Renal pelvis (tissue), 12 donors: Measurements from ENCODE around the gene FAM217B. TPM values are rescaled to one million over a fixed set of nuclear protein-coding genes. Genes with fewer than 3 reads are reported as not detected.

Experiments used
- DNase-seq: peaks from one replicate; pipeline ENCODE4 v3.0.0-alpha.2; 2013
- long read RNA-seq, 16 experiments: transcript quantifications; one replicate each; lab custom pipeline, GENCODE V29; 2026
- polyA plus RNA-seq, 3 donors: library from polyadenylated mRNA; unstranded; fragments of 120-200 nt; gene quantifications; one replicate each; pipeline ENCODE4 v1.2.1, GENCODE V29; 2013; ENCODE audit not compliant: insufficient read length in 3 of 3

Gene FAM217B
- polyA plus RNA-seq = 10 to 100 TPM; 18.3 to 22.9 (median 21.7) TPM
- long read RNA-seq, donor 1, full-length matches to known transcripts = 11 of 11 reads
- long read RNA-seq, donor 1, partial matches to known transcripts = 0 of 11 reads
- long read RNA-seq, donor 1, other reads (novel, unspliced or antisense) = 0 of 11 reads
- long read RNA-seq, donor 2, full-length matches to known transcripts = 6 of 6 reads
- long read RNA-seq, donor 2, partial matches to known transcripts = 0 of 6 reads
- long read RNA-seq, donor 2, other reads (novel, unspliced or antisense) = 0 of 6 reads
- long read RNA-seq, donor 3, full-length matches to known transcripts = 6 of 6 reads
- long read RNA-seq, donor 3, partial matches to known transcripts = 0 of 6 reads
- long read RNA-seq, donor 3, other reads (novel, unspliced or antisense) = 0 of 6 reads
- long read RNA-seq, donor 4, full-length matches to known transcripts = 5 of 5 reads
- long read RNA-seq, donor 4, partial matches to known transcripts = 0 of 5 reads
- long read RNA-seq, donor 4, other reads (novel, unspliced or antisense) = 0 of 5 reads
- long read RNA-seq, donor 5, full-length matches to known transcripts = 7 of 7 reads
- long read RNA-seq, donor 5, partial matches to known transcripts = 0 of 7 reads
- long read RNA-seq, donor 5, other reads (novel, unspliced or antisense) = 0 of 7 reads
- long read RNA-seq, donor 6, full-length matches to known transcripts = 5 of 5 reads
- long read RNA-seq, donor 6, partial matches to known transcripts = 0 of 5 reads
- long read RNA-seq, donor 6, other reads (novel, unspliced or antisense) = 0 of 5 reads
- long read RNA-seq, donor 7, full-length matches to known transcripts = 14 of 14 reads
- long read RNA-seq, donor 7, partial matches to known transcripts = 0 of 14 reads
- long read RNA-seq, donor 7, other reads (novel, unspliced or antisense) = 0 of 14 reads
- long read RNA-seq, donor 8, full-length matches to known transcripts = 7 of 7 reads
- long read RNA-seq, donor 8, partial matches to known transcripts = 0 of 7 reads
- long read RNA-seq, donor 8, other reads (novel, unspliced or antisense) = 0 of 7 reads
- long read RNA-seq, donor 9, full-length matches to known transcripts = 8 of 14 reads
- long read RNA-seq, donor 9, partial matches to known transcripts = 6 of 14 reads
- long read RNA-seq, donor 9, other reads (novel, unspliced or antisense) = 0 of 14 reads
- long read RNA-seq, donor 10, full-length matches to known transcripts = 10 of 10 reads
- long read RNA-seq, donor 10, partial matches to known transcripts = 0 of 10 reads
- long read RNA-seq, donor 10, other reads (novel, unspliced or antisense) = 0 of 10 reads
- long read RNA-seq, donor 11, full-length matches to known transcripts = 12 of 12 reads
- long read RNA-seq, donor 11, partial matches to known transcripts = 0 of 12 reads
- long read RNA-seq, donor 11, other reads (novel, unspliced or antisense) = 0 of 12 reads
- long read RNA-seq, donor 12, full-length matches to known transcripts = 15 of 15 reads
- long read RNA-seq, donor 12, partial matches to known transcripts = 0 of 15 reads
- long read RNA-seq, donor 12, other reads (novel, unspliced or antisense) = 0 of 15 reads
- long read RNA-seq, donor 13, full-length matches to known transcripts = 3 of 3 reads
- long read RNA-seq, donor 13, partial matches to known transcripts = 0 of 3 reads
- long read RNA-seq, donor 13, other reads (novel, unspliced or antisense) = 0 of 3 reads
- long read RNA-seq, donor 14, full-length matches to known transcripts = 19 of 19 reads
- long read RNA-seq, donor 14, partial matches to known transcripts = 0 of 19 reads
- long read RNA-seq, donor 14, other reads (novel, unspliced or antisense) = 0 of 19 reads
- long read RNA-seq, donor 15, full-length matches to known transcripts = 10 of 10 reads
- long read RNA-seq, donor 15, partial matches to known transcripts = 0 of 10 reads
- long read RNA-seq, donor 15, other reads (novel, unspliced or antisense) = 0 of 10 reads
- long read RNA-seq, donor 16, full-length matches to known transcripts = 11 of 11 reads
- long read RNA-seq, donor 16, partial matches to known transcripts = 0 of 11 reads
- long read RNA-seq, donor 16, other reads (novel, unspliced or antisense) = 0 of 11 reads

GRCh38 chr20:59940129-59940955 is at the start of gene FAM217B, which contains the start of gene PPP1R3D:
Gene FAM217B, plus strand, starts transcription at chr20:59940389. Its CDS starts 3,555 bp downstream, at chr20:59943944.
Gene PPP1R3D, minus strand, starts transcription at chr20:59940305. Its CDS starts 374 bp downstream, at chr20:59939931.
- peak; percentile 96 for DNase-seq

- DNase-seq = no peak
These were observed 48.6 kb upstream of the FAM217B start for GRCh38 chr20:59891581-59891980.

- DNase-seq = no peak
These were observed 44.3 kb upstream of the FAM217B start for GRCh38 chr20:59895908-59896307.

- DNase-seq = no peak
These were observed 37.7 kb upstream of the FAM217B start for GRCh38 chr20:59902470-59902869.

GRCh38 chr20:59903621-59904020 is 36.6 kb upstream of the FAM217B start:
- DNase-seq = no peak

- no peak for DNase-seq
These were observed 31.3 kb upstream of the FAM217B start for GRCh38 chr20:59908855-59909254.

GRCh38 chr20:59911041-59911440 is 29.1 kb upstream of the FAM217B start:
- DNase-seq = no peak

GRCh38 chr20:59912609-59913008 is 27.6 kb upstream of the FAM217B start:
- no peak for DNase-seq

GRCh38 chr20:59920944-59921343 is 19.2 kb upstream of the FAM217B start:
- DNase-seq = no peak

GRCh38 chr20:59923514-59923913 is 16.7 kb upstream of the FAM217B start:
- no peak for DNase-seq

GRCh38 chr20:59925359-59925758 is 14.8 kb upstream of the FAM217B start:
- DNase-seq = no peak

GRCh38 chr20:59925899-59926298 is 14.3 kb upstream of the FAM217B start:
- no peak for DNase-seq

- DNase-seq = no peak
These were observed 8.5 kb upstream of the FAM217B start for GRCh38 chr20:59931511-59932312.

GRCh38 chr20:59932616-59933295 is 7.4 kb upstream of the FAM217B start:
- no peak for DNase-seq

- no peak for DNase-seq
These were observed 6.8 kb upstream of the FAM217B start, which contains the start of gene SYCP2 for GRCh38 chr20:59933296-59933848. Gene SYCP2, minus strand, starts transcription at chr20:59933637. Its CDS starts 11,224 bp downstream, at chr20:59922413.

GRCh38 chr20:59933849-59934585 is 6.2 kb upstream of the FAM217B start:
- peak; percentile 72 for DNase-seq
